HG03342 (cell line): ENCODE measurements around the gene NMNAT2.

Experiments
- ATAC-seq: cut with Tn5 transposase; IDR thresholded peaks from one replicate; pipeline ENCODE4 v1.9.1; 2021; ENCODE audit warnings: mild to moderate bottlenecking, moderate library complexity; ENCODE audit not compliant: unreplicated experiment

Gene NMNAT2

DNA sequence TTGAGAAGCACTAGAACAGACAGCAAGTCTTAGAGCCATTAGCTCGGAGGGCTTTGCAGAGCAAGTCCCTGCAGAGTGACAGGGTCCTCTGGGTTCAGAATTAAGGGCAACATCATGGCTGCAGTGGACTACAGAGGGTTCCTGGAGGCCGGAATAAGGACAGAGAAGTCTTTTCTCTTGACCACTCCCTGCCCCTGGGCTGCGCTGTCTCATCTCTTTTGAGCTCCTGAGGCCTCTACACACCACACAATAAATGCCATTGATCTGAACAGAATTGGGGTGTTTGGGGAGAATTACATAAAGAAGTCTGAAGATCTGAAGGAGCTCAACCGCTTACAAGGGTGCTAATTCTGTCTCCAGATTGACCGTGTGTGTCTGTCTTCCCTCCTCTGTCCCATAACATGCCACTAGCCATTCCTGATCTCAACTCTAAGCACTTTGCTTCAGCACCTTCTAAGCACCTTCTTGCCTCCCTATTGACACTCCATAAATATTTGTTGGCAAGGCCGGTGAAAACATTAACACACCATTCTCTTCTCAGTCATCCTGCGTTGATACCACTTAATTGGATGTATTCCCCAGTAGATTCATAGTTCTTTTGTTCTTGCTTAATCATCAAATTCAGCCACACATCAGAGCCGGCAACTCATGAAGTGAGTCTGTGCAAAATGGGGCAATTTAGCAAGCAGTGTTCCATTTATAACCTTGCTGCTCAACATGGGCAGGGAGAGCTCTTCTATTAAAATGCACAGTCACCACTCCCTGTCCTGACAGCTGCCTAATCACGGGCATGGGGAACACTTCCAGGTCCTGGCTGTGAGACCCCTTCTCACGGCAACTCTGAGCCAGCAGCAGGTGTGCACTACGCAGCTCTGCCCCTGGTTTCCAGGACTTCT is 49.7 kb downstream of the NMNAT2 start:
- ATAC-seq, result no peak

GRCh38 chr1:183366116-183366515 is 52.1 kb downstream of the NMNAT2 start:
- no peak for ATAC-seq

DNA sequence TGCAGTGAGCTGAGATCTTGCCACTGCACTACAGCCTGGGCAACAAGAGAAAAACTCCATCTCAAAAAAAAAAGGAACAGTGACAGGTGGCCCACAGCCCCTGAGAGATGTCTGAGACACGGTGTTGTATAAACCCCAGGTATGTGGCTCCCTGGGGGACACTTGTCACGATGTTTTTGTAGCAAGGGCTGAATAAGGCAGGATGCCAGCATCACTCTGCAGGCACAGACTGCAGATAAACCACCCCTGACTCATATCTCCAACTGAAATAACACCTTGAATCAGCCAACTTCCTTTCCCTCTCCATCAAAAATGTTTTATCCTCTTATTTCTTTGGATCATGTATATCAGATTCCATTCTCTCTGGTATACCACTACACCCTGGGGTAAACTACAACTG is 52.5 kb downstream of the NMNAT2 start:
- no peak for ATAC-seq

DNA sequence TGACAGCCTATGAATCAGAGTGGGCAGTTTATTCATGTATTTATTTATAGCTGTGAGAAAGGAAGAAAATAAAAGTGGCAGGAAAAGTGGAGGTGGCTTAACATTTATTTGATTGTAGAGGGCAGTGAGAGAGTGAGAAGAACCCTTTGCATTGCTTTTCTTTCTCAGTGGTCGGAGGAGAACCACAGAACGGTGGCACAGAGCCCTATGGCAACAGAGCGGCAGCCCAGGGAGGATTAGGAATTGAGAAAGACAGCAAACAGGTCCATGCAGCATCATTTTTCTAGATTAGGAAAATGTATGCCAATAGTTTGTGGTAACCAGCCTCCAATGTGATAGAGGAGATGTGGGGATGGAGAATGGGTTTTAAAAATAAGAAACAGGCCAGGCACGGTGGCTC is 53.1 kb downstream of the NMNAT2 start:
- ATAC-seq, result no peak

DNA sequence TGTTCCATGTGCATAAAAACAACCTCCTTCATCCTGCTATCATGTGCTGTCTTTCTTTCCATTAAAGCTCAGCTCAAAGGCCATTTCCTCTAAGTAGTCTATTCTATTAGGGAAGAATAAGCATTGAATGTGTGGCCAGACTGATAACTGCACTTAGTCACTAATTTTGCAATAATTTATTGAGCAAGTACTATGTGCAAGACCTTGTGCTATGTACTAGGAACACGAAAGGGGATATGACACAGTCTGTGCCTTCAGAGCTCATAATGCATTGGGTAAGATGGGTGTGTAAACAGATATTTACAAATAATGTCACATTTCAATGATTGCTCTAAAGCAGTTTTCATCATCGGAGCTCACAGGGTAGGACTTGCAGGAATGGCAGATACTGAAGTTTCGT is 54.2 kb downstream of the NMNAT2 start:
- no peak for ATAC-seq

GRCh38 chr1:183361081-183361480 is 57.1 kb downstream of the NMNAT2 start:
- ATAC-seq, result no peak

DNA sequence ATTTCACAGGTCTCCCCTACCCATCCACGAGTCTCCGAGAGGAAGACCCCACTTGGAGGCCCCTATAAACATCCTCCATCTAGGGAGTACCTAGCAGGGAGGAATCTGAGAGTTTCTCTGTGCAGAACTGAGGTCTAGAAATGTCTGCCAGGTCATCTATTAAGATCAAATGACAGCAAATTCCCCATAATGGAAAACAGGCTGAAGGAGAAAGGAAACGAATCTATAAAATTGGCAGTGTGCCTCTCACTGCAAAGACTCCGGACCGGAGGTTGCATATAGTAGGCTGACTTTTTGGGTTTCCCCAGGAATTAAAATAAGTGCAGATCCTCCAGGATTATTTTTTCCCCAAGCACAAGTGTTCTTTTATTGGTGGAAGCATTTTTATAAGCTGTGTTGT is 57.7 kb downstream of the NMNAT2 start:
- no peak for ATAC-seq

DNA sequence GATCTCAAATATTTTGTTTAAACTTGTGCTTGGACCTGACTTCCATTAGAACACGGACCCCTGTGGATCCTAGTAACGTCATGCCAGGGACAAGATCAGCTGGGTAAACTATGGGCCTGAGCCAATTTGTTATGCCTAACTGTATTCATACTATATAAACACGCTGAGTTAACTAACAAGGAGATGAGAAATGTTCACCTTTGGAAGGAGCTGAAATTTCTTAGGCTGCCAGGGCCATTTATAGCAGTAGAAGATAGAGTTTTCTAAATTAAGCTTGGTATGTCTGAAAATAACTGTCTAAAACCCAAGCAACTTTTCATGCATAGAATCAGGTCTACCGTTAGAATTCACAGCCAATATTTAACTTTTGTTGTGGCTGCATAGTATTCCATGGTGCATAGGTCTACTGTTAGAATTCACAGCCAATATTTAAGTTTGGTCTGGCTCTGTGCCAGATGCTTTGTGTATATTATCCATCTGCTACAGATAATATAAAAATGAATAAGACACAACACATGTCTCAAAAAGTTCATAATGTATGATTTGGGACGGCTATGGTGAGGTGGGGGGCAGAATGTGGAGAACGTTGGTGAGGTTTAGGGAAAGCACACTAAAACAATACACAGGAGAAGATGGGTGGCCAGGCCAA is 61.5 kb downstream of the NMNAT2 start:
- no peak for ATAC-seq

GRCh38 chr1:183355797-183356196 is 62.4 kb downstream of the NMNAT2 start:
- no peak for ATAC-seq

DNA sequence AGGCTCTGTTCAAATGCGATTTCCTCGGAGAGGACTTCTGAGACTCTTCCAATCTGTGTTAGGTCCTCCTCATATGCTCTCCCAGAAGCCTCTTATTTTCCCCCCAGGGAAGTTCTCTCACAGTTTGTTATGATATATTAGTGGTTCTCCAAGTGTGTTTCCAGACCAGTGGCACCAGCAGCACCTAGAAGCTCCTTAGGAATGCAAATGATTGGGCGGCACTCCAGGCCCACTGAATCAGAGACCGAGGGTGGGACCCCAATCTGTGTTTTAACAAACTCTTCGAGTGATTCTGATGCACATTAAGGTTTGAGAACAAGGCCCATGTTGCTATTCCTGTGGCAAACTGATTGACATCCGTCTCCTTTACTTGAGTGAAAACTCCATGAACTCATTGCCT is 63.0 kb downstream of the NMNAT2 start:
- ATAC-seq, result no peak

DNA sequence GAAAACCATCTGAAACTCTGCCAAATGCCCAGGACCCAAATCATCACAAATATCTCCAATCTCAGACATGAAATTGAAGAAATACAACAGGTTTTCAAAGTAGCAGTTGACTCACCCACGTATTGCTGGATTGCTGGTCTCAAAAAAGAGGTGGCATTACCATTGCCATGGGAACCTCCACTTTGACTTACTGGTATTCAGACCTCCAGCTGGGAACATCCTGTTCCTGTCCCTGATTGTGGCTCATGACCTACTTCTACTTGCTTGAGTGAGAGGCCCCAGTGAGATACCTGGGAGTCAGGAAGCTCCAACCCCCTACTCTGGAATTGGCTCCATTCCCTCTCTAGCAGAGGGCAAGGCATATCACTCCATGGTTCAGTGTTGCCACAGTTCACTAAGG is 64.6 kb downstream of the NMNAT2 start:
- ATAC-seq, result no peak

DNA sequence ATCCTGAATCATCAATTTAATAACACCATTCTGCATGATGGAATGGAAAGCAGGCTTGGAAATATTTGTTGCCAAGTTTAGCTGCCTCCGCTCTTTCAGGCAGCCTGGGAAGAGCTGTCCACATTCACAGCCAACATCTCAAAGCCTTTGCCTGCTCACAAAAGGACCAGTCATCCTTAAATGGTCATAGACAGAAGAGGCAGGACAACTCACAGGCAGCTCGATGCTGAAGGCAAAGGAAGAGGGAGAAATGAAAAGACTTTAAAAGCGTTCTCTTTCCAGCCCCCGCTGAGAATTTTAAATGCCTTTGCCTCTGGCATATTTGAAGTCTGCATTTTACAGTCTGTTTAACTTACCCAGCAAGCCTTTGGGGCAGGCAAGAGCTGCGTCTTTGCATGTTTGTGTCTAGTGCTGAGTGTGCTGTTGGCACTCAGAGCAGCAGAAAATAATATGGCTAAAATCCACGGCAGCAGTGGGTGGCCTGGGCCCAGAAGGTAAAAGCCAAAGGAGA is 68.9 kb downstream of the NMNAT2 start:
- no peak for ATAC-seq

- ATAC-seq, result no peak
Observed at GRCh38 chr1:183346276-183346732, 71.9 kb downstream of the NMNAT2 start.

GRCh38 chr1:183339556-183340167 is 78.5 kb downstream of the NMNAT2 start:
- ATAC-seq, result no peak

DNA sequence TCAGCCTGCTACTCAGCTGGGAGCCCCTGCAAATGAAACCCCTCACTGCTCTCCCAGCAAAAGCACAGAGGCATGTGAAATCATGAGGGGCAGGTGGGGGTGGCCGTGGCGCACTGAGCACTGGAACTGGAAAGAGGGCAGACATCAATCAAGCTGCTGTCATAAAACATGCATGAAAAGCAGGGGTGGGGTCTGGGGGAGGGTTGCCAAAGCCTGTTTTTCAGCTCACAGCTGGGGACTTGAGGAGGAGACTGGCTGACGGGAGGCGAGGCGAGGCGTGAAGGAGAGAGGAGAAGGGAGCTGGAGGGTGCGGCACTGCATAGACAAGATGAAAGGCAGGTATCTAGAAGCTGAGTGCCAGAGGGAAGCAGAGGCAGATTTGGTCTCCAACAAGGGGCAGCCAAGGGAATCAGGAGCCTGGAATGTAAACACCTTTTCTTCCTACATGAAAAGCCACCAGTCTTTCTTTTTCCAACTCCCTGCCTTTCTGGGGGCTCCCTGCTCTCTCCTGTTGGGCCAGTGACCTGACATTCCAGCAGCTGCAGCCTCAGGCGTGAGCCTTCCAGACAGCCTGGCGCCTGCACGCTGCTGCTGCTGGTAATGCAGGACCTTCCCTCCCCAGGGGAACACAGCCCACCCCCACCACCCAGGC is 87.0 kb downstream of the NMNAT2 start:
- no peak for ATAC-seq

GRCh38 chr1:183330335-183330734 is 87.8 kb downstream of the NMNAT2 start:
- no peak for ATAC-seq

GRCh38 chr1:183328371-183328770 is 89.8 kb downstream of the NMNAT2 start:
- ATAC-seq, result no peak

GRCh38 chr1:183327434-183328290 is 90.5 kb downstream of the NMNAT2 start:
- ATAC-seq, result no peak

GRCh38 chr1:183323849-183324683 is 94.1 kb downstream of the NMNAT2 start:
- ATAC-seq, result no peak
